Stimulated activated CD4-positive, alpha-beta T cell treated with anti-CD3 and anti-CD28 coated beads, Interleukin-12 subunit alpha, Interleukin-12 subunit beta, amount 100 ng/mL, for 4 hours (primary cell): ENCODE data around the gene MBTD1.
"Not testable (repeated sequence)": the region's sequence is repeated elsewhere in the genome, so short reads cannot be mapped to it uniquely, and the experiment has no call there.

Experiments
- DNase-seq: peaks from one replicate; pipeline ENCODE4 v3.0.0-alpha.2; 2020

Gene MBTD1

GRCh38 chr17:51251010-51251409 lies 8.8 kb downstream of the MBTD1 start:
- DNase-seq: no peak

DNA sequence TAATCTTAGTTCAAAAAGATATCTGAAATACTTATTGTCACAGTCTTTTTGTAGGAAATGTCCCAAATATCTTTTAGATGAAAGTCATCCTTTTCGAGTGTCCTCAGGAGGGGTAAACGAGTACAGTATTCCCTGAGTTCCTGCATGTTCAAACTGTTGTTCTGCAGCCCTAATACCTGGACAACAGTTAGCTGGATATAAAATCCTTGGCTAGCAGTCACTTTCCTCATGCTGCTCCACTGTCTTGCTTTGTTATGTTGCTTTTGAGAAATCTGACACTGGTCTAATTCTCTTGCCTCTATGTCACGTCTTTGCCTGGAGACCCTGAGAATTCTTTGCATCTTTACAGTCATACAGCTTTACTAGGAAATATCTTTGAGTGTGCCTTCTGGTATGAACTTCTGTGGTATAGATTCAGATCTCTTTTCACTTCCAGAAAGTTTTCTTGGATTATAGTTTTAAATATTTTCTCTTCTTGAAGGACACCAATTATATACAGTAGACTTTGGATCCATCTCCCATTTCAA lies 9.5 kb downstream of the MBTD1 start:
- no peak for DNase-seq

DNA sequence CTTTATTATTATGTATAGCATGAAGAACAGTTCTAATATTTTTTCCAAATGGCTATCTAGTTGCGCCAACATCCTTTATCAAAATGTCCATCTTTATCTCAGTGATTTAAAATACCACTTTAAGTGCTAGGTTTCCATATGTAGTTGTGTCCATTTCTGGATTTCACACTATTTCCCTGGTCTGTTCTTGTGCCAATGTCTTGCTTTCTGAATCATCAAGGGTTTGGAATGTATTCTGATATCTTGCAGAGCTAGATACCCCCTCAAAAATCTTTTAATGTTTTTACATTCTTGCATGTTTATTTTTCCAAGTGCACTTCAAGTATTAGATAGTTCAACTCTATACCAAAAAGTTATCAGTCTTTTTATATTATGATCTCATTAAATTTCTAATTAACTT lies 14.3 kb downstream of the MBTD1 start:
- DNase-seq: no peak

DNA sequence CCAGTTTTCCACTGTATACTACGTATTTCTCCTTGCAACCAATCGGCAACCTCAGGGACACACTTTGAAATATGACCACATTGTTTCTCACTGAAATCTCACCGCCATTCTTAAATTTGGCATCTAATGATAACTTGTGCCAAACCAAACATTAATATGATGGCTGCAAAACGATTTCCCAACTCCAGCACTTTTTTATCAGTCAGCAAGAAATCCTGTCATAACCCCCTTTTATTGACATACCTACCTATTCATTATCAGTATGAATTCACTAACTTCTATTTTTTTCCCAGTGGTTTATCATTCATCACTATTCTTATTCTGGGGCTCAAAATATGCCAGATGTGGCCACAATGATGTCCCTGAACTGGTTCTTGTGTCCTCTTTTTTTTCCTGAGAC lies 15.8 kb downstream of the MBTD1 start:
- no peak for DNase-seq

DNA sequence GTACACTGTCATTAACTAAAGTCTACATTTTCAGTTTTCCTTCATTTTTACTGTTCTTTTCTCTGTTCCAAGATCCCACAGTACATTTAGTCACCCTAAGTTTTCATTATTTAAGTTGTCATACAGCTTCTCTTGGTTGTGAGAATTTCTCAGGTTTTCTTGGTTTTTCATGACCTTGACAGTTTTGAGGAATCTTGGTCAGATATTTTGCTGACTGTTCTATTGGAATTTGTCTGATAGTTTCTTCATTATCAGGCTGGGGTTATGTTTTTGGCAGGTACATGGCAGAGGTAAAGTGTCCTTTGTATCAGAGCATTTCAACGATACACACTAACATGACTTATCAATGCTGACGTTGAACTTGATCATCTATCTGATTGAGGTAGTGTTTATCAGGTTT lies 19.6 kb downstream of the MBTD1 start:
- no peak for DNase-seq

- no peak for DNase-seq
Observed at GRCh38 chr17:51238255-51238887, 21.5 kb downstream of the MBTD1 start.

DNA sequence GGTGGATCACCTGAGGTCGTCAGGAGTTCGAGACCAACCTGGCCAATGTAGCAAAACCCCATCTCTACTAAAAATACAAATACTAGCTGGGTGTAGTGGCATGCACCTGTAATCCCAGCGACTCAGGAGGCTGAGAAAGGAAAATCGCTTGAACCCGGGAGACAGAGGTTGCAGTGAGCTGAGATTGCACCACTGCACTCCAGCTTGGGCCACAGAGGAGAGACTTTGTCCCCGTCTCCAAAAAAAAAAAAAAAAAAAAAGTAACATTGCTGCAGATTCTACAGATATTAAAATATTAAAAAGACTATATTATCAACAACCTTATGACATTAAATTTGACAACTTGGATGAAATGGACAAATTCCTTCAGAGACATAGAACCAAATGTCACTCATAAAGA lies 25.7 kb downstream of the MBTD1 start:
- DNase-seq: no peak

- no peak for DNase-seq
Observed at GRCh38 chr17:51231999-51232398, 27.9 kb downstream of the MBTD1 start.

GRCh38 chr17:51230306-51230705 lies 29.5 kb downstream of the MBTD1 start:
- DNase-seq: no peak

- no peak for DNase-seq
Observed at GRCh38 chr17:51229889-51230288, 30.0 kb downstream of the MBTD1 start.

- no peak for DNase-seq
Observed at GRCh38 chr17:51228161-51228560, 31.7 kb downstream of the MBTD1 start.

DNA sequence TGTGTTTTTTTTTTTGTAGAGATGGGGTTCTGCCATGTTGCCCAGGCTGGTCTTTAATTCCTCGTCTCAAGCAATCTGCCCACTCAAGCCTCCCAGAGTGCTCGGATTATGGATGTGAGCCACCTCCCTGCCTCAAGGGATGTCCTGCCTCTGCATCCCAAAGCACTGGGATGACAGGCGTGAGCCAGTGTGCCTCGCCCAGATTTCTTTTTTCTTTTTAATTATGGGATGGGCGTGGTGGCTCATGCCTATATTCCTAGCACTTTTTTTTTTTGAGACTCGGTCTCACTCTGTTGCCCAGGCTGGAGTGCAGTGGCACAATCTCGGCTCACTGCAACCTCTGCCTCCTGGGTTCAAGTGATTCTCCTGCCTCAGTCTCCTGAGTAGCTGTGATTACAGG lies 34.3 kb downstream of the MBTD1 start:
- DNase-seq: not testable (repeated sequence)

- no peak for DNase-seq
Observed at GRCh38 chr17:51224402-51225262, 35.2 kb downstream of the MBTD1 start.

DNA sequence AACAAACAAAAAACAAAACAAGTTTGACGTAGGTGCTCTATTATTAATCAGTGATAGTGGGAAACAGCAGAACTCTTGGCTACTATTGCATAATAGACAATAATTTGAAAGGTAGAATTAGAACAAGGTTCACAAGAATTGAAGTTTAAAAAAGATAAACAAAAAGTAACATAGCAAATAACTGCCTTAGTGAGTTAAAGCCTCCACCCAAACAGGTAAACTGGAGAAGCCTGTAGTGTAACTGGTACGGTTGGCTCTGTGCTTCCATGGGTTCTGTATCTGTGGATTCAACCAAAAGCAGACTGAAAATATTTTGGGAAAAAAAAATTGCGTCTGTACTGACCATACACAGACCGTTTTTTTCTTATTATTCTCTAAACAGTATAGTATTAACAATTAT lies 38.5 kb downstream of the MBTD1 start:
- no peak for DNase-seq

DNA sequence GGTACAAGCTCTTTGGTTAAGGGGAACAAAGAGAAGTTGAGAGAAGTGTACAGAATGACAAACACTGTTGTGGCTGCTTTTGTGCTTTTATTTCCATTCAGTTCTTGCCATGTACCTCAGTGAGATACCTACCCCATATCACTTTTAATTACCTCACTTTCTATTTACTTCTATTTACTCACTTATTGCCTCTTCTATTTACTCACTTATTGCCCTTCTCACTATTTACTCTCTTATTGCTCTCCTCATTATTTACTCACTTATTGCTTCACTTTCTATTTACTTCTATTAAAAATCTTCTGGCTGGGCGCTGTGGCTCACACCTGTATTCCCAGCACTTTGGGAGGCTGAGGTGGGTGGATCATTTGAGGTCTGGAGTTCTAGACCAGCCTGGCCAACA lies 41.9 kb downstream of the MBTD1 start:
- DNase-seq: no peak

DNA sequence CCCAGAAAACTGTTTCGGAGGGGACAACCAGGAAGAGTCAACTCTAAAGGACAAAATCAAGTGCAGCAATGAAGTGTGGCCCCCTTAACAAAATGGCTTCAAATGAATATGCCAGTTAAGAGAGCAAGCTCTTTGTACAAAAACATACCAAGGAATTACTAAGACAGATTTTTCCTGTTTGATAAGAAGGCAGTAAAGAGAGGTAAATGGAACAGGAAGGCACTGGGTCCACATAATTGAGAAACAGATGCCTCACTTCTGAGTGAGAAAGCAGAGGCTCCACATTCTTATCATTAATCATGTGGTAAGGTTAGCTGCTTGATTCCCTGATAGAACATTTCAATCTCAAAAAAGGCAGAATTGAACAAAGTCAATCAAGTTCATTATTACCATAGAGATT lies 44.9 kb downstream of the MBTD1 start:
- DNase-seq: no peak

DNA sequence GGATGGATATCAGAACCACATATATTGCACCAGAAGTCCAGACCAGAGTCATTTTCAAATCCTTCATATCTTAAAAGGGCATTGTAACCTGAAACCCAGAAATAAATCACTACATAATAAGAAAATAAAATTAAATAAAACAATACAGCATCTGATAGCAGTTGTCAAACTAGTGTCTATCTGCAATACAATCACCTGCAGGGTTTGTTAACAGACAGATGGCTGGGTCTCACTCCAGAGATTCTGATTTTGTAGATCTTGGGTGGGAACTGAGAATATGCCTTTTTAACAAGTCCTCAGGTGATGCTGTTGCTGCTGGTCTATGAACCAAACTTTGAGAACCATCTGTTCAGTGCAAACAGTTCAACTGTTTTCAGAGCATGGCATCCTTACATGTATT lies 56.0 kb downstream of the MBTD1 start:
- no peak for DNase-seq

DNA sequence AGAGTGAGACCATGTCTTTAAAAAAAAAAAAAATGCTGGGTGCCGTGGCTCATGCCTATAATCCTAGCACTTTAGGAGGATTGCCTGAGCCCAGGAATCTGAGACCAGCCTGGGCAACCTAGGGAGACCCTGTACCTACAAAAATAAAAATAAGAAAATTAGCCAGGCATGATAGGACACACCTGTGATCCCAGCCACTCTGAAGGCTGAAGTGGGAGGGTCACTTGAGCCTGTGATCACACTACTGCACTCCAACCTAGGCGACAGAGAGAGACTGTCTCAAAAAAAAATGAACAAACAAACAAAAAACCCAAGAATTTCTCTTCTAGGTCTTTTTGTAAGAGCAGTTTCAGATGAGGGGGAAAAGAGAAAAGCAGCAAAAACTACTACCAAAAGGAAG lies 59.0 kb downstream of the MBTD1 start:
- no peak for DNase-seq

DNA sequence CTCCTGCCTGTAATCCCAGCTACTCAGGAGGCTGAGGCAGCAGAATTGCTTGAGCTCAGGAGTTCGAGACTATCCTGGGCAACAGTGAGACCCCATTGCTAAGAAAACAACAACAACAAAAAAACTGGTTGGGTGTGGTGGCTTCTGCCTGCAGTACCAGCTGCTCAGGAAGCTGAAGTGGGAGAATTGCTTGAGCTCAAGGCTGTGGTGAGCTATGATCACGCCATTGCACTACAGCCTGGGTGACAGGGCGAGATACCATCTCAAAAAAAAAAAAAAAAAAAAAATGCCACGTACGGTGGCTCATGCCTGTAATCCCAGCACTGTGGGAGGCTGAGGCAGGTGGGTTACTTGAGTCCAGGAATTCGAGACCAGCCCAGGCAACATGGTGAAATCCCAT lies 59.6 kb downstream of the MBTD1 start:
- no peak for DNase-seq

DNA sequence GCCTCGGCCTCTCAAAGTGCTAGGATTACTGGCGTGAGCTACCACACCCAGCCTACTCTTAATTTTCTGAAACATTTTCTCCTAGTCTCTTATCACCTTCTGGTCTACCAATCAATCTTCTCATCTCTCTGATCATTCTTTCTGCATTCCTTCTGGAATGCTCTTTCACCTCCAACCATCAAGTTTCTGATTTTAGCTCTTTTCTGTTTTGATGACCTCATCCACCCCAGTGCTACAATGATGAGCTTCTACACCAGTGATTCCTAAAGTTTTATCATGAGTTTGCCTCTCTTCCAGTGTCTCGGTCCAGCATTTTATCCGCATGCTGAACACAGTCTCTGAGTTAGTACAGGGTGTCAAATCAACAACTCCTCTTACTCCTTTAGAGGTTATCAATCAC lies 62.1 kb downstream of the MBTD1 start:
- DNase-seq: no peak

GRCh38 chr17:51191895-51192294 lies 68.0 kb downstream of the MBTD1 start:
- no peak for DNase-seq

DNA sequence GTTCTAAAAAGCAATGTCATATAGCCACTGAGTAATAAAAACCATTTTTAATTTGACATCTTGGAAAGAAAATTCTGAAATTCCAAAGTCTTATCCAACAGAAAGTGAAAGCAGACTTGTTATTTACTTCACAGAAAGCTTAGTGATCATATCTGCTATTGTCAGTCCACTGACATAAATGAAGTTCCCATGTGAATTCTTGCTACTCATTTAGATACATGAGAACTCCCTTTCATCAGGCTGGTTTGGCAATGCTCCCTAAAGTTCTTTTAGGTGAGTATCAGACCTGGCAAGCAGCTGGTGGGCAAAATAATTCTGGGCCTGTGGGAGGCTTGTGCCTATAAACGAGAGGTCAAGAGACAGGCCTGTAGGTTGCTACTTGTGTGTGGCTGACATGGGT lies 70.2 kb downstream of the MBTD1 start:
- DNase-seq: no peak

- DNase-seq: no peak
Observed at GRCh38 chr17:51189162-51189561, 70.7 kb downstream of the MBTD1 start.

GRCh38 chr17:51188271-51188833 lies 71.5 kb downstream of the MBTD1 start:
- no peak for DNase-seq
